ENCODE measurements around the gene RAPGEF3.

RAPGEF3 gene

GRCh38 chr12:47755655-47756562 is 2.8 kb downstream of the RAPGEF3 start:
- DNase-seq: no peak

- no peak for DNase-seq
These were observed 3.8 kb downstream of the RAPGEF3 start for GRCh38 chr12:47754881-47755280.

GRCh38 chr12:47754126-47754525 is 4.6 kb downstream of the RAPGEF3 start:
- DNase-seq: no peak

GRCh38 chr12:47753021-47754001 is 5.4 kb downstream of the RAPGEF3 start:
- DNase-seq: no peak

GRCh38 chr12:47752552-47752951 is 6.1 kb downstream of the RAPGEF3 start:
- DNase-seq: no peak

- no peak for DNase-seq
These were observed 6.6 kb downstream of the RAPGEF3 start for GRCh38 chr12:47752121-47752520.

GRCh38 chr12:47751561-47751960 is 7.1 kb downstream of the RAPGEF3 start:
- no peak for DNase-seq

GRCh38 chr12:47750916-47751470 is 7.7 kb downstream of the RAPGEF3 start:
- no peak for DNase-seq

- DNase-seq: no peak
These were observed 8.4 kb downstream of the RAPGEF3 start for GRCh38 chr12:47750229-47750798.

GRCh38 chr12:47748899-47749298 is 9.8 kb downstream of the RAPGEF3 start:
- DNase-seq: no peak

GRCh38 chr12:47748507-47748828 is 10.2 kb downstream of the RAPGEF3 start:
- DNase-seq: no peak

GRCh38 chr12:47747596-47748506 is 10.8 kb downstream of the RAPGEF3 start:
- no peak for DNase-seq

- no peak for DNase-seq
These were observed 11.6 kb downstream of the RAPGEF3 start for GRCh38 chr12:47747126-47747525.

- no peak for DNase-seq
These were observed 12.2 kb downstream of the RAPGEF3 start for GRCh38 chr12:47746523-47746922.

GRCh38 chr12:47746073-47746472 is 12.6 kb downstream of the RAPGEF3 start:
- no peak for DNase-seq

- DNase-seq: no peak
These were observed 13.1 kb downstream of the RAPGEF3 start for GRCh38 chr12:47745485-47746041.

- DNase-seq: no peak
These were observed 13.8 kb downstream of the RAPGEF3 start for GRCh38 chr12:47744778-47745436.

- peak; percentile 87 to 89 for DNase-seq
These were observed 14.6 kb downstream of the RAPGEF3 start for GRCh38 chr12:47744005-47744651.

- no peak for DNase-seq
These were observed 15.3 kb downstream of the RAPGEF3 start for GRCh38 chr12:47743311-47743860.

GRCh38 chr12:47742253-47742825 is 16.3 kb downstream of the RAPGEF3 start:
- peak; percentile 41 to 52 for DNase-seq

Measured in NCI-H1930 (cell line).